ENCODE measurements around the gene P2RX5.

P2RX5 gene

GRCh38 chr17:3656755-3657587 is 39.0 kb downstream of the P2RX5 start:
- ATAC-seq, result peak in 1 of 2 donors; percentile 9

DNA sequence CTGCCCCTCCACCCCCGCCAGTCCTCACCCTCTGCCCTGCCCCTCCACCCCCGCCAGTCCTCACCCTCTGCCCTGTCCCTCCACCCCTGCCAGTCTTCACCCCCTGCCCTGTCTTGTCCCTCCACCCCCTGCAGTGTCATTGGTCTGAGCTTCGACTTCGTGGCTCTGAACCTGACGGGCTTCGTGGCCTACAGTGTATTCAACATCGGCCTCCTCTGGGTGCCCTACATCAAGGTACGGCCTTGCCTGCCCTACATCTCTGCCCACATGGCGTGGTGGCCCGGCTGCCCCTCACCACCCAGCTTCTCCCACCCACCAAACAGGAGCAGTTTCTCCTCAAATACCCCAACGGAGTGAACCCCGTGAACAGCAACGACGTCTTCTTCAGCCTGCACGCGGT is 39.6 kb downstream of the P2RX5 start:
- ATAC-seq, result no peak

- ATAC-seq, result no peak
Measured at GRCh38 chr17:3655766-3656165, 40.2 kb downstream of the P2RX5 start.

DNA sequence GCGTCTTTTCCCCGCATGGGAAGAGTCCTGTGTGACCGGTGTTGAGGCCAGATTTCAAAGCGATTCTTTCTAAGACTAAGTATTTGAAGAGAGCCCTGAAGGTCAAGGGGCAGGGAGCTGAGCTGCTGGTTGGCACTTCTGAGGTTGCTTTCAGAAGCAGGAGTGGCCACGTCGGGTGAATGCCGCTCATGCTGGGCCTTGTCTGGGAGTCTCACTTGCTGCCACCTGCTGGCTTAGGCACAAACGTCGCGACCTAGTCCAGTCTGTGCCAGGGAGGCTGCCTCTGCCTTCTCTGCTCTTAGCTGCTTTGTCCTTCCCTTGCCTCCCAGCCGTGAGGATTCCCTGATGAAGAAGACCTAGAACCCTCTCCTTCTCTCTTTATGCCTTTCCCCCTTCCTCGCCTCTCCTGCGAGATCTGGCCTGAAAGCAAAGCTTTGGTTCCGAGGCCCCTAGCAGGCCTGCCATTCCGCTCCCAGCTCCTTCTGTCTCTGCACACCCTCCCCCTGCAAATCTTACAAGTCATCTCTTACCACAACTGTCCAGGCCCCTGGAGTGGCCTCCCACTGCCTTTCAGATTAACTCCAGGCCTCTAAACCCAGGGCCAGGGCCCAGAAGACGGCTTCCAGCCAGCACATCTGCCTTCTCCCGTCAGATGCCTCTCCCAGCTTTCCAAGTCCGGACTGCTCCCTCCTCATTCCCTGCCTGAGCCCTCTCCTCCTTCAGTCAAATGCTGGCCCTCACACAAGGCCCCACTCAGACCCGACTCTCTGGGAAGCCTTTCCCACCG is 48.0 kb downstream of the P2RX5 start:
- peak; percentile 62 to 63 for ATAC-seq

GRCh38 chr17:3647251-3647650 is 48.7 kb downstream of the P2RX5 start:
- no peak for ATAC-seq

- no peak for ATAC-seq
Measured at GRCh38 chr17:3645310-3645709, 50.6 kb downstream of the P2RX5 start.

- ATAC-seq, result peak; percentile 36 to 54
Measured at GRCh38 chr17:3643889-3644349, 52.0 kb downstream of the P2RX5 start.

- no peak for ATAC-seq
Measured at GRCh38 chr17:3641717-3642486, 54.1 kb downstream of the P2RX5 start.

DNA sequence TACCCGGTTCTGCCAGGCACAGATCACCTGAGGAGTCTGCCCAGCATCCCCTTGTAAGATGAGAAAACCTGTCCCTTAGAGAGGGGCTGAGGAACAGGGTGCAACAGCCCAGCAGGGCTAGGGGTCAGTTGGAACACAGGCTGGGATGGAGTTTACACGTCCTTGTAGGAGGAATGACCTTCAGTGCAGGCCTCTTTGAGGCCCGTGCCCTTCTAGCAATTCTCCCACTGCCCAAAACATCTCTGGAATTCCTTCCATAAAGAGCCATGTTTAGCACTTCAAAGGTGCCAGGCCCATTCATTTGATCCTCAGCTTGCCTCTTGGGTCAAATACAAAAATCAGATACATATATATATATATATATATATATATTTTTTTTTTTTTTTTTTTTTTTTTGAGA is 54.9 kb downstream of the P2RX5 start:
- no peak for ATAC-seq

DNA sequence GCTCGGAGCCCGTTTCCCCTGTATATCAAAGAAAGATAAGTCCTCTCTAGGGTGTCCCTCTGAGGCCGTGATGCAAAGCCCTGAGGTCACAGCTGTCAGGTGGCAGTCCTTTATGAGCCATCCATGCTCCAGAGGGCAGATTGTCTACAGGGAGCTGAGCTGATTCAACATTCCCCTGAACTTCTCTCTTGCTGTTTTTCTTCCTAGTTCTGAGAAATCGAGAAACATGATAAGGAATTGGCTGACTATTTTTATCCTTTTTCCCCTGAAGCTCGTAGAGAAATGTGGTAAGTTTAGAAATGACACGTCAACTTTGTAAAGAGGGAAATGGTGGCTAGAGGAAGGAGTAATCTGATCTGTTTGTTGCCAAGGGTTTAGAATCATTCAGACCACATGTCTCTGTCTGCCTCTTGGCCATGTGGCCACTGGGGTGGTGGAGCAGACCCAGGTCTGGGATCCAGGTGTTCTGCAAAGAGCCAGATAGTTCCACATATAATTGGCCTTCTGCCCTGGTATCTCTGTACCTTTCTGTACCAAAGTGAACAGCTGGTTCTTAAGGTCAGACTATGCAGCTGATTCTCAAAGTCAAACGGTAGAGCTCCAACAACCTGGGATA is 55.9 kb downstream of the P2RX5 start:
- ATAC-seq, result peak; percentile 15 to 25

GRCh38 chr17:3636908-3637373 is 59.0 kb downstream of the P2RX5 start:
- no peak for ATAC-seq

DNA sequence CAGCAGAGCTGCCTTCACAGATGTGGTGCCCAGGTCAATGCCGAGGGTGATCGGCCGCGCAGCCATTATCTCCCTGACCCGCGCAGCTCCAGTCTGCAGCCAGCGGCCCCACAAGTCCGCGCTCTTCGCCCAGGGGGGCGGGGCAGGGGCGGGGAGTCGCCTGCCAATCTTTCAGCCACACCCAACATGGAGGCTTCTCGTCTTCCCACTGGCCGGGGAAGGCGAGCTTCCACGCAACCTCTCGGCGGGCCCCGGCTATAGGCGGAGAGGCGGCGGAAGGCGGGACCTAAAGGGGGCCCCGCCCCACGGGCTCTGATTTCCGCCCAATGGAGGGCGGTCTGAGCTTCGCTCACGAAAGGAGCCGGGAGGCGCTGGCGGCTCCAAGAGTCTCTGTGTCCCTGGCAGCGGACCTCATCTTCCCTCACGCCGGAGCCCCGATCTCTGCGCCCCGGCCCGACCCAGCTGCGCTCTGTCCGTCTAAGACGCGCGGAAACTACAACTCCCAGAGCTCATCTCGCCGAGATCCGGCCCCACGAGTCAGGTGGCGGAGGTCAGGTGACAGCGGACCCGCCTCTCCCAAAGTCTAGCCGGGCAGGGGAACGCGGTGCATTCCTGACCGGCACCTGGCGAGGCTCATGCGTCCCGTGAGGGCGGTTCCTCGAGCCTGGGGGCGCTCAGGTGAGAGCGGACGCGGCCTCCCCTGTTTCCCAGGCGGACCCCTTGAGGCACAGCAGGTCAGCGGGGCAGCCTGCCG is 59.6 kb downstream of the P2RX5 start, which contains the start of the genes CTNS and SHPK:
Gene CTNS (plus strand): TSS at position 607 of the 754 bp plus-strand sequence. CDS start 3,447 bp downstream, outside the sequence.
Gene SHPK (minus strand): TSS at position 97 of the 754 bp plus-strand sequence. CDS start 31 bp downstream, at position 66.
- ATAC-seq, result peak; percentile 96 to 97

DNA sequence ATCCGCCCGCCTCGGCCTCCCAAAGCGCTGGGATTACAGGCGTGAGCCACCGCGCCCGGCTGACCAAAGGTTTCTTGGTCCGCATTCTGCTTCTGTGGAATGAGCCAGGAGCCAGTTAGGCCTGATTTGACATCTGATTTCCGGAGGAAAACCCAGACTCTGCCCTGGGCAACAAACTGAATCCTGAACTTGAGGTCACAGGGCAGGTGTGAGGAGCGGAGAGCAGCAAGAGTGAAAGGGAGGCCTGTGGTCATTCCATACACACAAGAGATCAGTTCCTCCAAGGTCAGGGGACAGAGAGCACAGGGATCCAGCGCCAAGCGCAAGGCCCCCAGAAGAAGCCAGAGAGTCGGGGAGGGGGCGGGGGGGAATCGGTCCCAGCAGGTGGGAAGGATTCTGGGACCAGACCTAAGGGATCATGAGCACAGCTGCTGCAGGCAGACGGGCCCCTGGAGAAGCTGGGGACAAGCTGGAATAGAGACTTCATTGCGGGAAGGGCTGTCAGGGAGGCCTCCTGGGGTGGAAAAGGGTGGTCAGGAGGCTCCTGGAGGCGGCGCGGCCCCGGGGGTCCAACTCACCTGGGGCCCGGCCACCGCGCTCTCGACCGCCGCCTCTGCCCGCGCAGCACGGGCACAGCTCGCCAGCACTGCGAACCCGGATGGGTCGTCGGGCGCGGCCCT is 60.3 kb downstream of the P2RX5 start:
- ATAC-seq, result peak in 1 of 2 donors; percentile 15

DNA sequence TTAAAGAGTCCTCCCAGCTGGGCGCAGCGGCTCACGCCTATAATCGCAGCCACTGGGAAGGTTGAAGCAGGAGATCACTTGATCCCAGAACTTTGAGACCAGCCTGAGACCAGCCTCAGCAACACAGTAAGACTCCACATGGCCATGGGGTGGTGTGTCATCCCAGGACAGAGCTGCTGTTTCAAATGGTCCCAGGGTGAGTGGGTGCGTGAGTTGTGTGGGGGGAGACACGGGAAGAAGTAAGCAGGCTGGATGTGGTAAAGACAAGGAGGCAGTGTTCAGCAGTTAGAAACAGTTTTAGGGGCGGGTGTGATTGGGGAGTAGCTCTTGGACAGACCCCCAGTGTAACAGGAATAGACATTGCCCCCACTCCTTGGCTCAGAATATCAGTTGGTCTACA is 63.7 kb downstream of the P2RX5 start:
- no peak for ATAC-seq

DNA sequence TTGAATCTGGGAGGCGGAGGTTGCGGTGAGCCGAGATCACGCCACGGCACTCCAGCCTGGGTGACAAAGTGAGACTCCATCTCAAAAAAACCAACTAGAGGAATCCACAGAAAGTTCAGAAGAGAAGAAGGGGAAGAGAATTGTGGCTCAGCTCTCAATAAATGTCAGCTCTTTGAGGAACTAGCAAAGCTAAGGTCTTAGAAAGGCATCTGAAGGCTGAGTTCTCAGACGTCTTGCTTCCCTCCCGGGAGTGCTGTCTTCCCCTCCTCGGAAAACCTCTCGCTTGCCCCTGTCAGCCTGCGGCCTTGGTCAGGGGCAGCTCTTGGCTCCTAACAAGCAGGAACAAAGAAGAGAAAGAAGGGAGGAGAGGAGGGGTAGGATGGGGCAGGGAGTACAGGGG is 65.2 kb downstream of the P2RX5 start:
- no peak for ATAC-seq

DNA sequence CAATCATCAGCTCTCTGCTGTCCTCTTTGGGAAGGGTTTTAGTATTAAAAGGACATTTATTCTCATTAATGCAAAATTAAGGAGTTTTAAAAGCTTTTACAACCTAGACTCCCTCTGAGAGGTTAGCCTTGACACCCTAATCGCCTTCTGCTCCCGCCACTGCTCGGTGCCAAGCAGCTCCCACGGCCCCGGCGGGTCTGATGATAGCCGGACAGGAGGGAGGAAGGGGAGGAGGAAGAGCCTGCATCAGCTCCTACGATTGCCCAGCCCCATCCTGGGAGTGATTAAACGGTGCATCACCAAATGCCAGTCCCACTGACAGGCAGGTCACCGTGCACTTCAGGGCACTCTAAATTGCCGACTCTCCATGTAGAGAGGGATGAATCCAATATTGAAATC is 68.2 kb downstream of the P2RX5 start:
- no peak for ATAC-seq

DNA sequence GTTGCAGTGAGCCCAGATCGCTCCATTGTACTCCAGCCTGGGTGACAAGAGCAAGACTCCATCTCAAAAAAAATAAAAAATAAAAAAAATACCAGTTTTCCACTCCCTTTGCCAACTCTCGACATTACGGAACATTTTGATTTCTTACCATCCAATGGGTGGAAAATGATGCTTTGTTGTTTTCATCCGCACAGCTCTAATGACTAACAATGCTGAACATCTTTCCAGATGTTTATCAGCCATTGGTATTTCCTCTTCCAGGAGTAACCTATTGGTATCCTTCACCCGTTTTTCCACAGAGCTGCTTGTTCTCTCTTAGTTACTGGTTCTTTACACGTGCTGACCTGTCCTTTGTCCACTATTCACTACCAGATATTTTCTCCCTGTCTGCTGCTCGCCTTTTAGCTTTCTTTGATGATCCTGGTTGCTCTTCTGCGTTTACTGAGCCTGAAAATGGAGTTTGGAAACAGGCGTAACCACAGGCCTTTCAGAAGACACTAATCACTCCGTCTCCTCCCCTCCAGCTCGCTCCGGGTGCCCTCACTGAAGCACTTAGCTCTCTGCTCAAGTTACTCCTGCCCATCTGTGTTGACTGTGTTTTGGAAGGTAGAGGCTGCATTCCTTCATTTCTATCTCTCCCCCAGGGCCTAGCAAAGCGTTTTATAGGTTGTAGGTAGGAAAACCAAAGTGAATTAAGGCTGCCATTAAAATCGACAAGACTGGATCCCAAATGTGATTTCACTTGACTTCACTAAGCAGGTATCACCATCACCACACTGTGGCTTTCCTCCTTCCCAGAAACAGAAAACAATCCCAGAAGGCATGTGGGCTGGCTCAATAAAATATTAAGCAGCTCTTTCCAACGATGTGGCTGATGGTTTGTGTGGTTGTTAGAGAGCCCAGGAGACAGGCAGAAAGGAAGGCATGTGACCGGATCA is 68.9 kb downstream of the P2RX5 start:
- ATAC-seq, result no peak

Data from activated CD4-positive, CD25-positive, alpha-beta regulatory T cell treated with anti-CD3 and anti-CD28 coated beads, Interleukin-2, amount 50 U/mL, for 24 hours (primary cell).